GM18858 (cell line): Measurements from ENCODE around the gene SRRM3.
"Not testable (repeated sequence)": the region's sequence is repeated elsewhere in the genome, so short reads cannot be mapped to it uniquely, and the experiment has no call there.

ENCODE experiments used
- ATAC-seq: cut with Tn5 transposase; IDR thresholded peaks from one replicate; pipeline ENCODE4 v1.9.1; 2021; ENCODE audit not compliant: unreplicated experiment

The SRRM3 gene

DNA sequence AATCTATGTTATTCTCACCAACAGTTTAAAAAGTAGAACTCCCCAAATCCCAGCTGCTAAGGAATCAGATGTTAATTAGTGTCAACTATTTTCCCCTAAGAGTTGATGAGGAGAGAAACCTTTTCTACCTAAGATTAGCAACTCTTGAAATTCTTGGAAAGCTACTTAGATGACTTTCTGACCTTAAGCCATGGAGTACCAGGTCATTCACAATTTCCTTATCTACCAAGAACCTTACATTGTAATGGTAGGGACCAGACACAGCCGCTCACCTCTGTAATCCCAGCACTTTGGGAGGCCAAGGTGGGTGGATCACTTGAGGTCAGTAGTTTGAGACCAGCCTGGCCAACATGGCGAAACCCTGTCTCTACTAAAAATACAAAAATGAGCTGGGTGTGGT lies 133.7 kb downstream of the SRRM3 start:
- ATAC-seq: not testable (repeated sequence)

GRCh38 chr7:76336094-76336493 lies 134.4 kb downstream of the SRRM3 start:
- no peak for ATAC-seq
